Endothelial cell of hepatic sinusoid (primary cell): ENCODE data around the gene MYOT.

Experiments used
- in situ Hi-C: cut with HindIII; loops from 2 replicates; pipeline ENCODE4 v1.10.0; 2017; ENCODE audit warnings: low sequenced_read_pairs

Gene MYOT

DNA sequence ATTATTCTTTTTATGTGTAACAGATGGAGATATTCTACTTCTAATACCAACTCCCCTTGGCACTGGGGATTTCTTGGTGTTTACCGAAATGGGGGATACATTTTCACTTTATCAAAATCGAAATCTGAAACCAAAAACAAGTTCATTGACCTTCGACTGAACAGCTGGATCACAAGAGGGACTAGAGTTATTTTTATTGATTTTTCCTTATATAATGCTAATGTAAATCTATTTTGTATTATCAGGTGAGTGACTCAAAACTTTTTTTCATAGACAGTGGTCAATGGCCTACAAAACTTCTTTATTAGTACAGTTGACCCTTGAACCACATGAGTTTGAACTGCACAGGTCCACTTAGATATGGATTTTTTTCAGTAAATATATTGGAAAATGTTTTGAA, 31.8 kb downstream of the MYOT start:
- in situ Hi-C loops = no loop called here

DNA sequence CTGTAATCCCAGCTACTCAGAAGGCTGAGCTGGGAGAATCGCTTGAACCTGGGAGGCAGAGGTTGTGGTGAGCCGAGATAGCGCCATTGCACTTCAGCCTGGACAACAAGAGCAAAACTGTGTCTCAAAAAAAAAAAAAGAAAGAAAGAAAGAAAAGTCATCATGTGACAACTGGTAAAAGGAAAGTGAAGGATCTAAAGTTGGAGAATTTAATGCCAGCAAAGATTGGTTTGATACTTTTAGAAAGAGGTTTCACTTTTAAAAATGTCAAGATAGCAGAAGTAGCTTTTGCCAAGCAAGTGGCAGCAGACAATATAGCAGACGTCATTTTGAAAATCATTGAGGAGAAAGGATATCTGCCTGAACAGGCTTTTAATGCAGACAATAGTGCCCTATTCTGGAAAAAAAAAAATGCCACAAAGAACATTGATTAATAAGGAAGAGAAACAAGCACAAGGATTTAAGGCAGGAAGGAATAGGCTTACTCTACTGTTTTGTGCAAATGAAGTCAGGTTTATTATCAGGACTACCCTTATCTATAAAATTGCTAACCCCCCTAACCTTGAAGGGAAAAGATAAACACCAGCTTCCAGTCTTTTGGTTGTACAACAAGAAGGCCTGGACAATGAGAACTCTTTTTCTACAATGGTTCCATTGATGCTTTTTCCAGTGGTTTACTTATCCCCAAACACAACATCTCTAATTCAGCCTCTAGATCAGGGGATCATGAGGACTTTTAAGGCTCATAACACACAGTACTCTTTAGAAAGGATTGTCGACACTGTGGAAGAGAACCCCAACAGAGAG, 33.6 kb downstream of the MYOT start:
- in situ Hi-C loops = no loop called here

GRCh38 chr5:137902408-137903133, 34.9 kb downstream of the MYOT start:
- in situ Hi-C loops = no loop called here

GRCh38 chr5:137914758-137915157, 47.1 kb downstream of the MYOT start:
- in situ Hi-C loops = loop anchor here (5.0 kb wide), 1 partner anchor 38 kb away; no protein-coding TSS in a partner anchor

DNA sequence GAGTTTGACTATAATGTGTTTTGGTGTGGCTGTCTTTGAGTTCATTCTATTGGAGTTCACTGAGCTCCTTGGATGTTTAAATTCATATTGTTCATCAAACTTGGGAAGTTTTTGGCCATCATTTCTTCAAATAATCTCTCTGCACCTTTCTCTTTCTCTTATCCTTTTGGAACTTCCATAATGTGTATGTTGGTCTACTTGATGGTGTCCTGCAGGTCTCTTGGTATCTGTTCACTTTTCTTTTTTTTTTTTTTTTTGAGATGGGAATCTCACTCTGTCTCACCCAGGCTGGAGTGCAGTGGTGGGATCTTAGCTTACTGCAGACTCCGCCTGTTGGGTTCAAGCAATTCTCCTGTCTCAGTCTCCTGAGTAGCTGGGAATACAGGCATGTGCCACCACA, 49.3 kb downstream of the MYOT start:
- in situ Hi-C loops = loop anchor here (5.0 kb wide), 1 partner anchor 35 kb away; no protein-coding TSS in a partner anchor

DNA sequence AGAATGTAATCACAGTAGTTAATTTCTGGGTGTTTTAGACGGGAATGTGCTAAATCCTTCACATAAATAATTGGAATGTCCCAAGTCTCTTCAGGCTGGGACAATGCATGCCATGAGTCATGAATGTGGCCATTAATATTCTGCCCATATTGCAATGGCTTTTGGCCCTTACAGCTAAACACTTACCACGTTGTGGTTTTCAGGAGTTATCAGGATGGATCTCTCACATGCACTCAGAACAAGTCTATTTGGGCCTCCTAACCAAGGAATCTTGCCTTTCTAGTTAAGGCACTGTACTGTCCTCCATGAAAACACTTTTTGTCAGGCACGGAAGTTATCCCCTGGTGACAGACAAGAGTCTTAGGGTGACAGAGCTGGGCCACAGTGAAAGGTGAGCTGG, 54.3 kb downstream of the MYOT start:
- in situ Hi-C loops = no loop called here

GRCh38 chr5:137923856-137924255, 56.2 kb downstream of the MYOT start:
- in situ Hi-C loops = no loop called here

DNA sequence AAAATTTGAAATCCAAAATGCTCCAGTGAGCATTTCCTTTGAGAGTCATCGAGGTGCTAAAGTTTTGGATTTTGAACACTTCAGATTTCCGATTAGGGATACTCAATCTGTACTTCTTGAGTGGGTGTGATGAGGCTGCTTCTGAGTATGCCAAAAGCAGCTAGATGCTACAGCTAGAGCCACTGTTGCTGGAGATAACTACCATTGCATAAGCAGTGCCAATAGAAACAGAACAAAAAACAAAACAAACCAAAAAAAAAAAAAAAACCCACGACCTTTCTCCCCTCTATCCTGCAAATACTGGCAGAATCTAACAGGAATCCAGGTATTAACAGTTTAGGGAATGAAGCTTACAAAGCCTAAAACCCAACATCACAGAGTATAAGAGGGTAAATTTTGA, 65.1 kb downstream of the MYOT start:
- in situ Hi-C loops = no loop called here

DNA sequence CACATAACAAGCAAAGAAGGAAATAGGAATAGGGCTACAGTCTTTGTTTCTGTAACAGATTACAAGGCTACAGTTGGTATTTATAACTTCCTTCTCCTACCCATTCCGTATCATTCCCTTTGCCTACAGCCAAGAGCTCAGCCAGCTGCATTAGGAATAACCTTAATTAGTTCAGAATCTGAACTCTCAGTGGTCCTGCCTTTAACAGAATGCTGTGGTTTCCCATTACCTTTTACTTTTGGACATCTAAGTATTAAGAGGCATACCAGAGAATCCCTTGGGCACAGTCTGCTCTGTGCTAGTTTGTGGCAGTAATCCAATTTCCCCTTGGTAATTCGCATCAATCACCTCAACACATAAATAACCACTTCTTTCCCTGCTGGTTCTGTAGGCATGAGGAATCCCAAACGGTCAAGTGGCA, 65.8 kb downstream of the MYOT start:
- in situ Hi-C loops = no loop called here

GRCh38 chr5:137935190-137935589, 67.5 kb downstream of the MYOT start:
- in situ Hi-C loops = no loop called here

- in situ Hi-C loops = no loop called here
Observed at GRCh38 chr5:137935694-137936093, 68.0 kb downstream of the MYOT start.
